ENCODE measurements around the gene KCNQ4.

The KCNQ4 gene

DNA sequence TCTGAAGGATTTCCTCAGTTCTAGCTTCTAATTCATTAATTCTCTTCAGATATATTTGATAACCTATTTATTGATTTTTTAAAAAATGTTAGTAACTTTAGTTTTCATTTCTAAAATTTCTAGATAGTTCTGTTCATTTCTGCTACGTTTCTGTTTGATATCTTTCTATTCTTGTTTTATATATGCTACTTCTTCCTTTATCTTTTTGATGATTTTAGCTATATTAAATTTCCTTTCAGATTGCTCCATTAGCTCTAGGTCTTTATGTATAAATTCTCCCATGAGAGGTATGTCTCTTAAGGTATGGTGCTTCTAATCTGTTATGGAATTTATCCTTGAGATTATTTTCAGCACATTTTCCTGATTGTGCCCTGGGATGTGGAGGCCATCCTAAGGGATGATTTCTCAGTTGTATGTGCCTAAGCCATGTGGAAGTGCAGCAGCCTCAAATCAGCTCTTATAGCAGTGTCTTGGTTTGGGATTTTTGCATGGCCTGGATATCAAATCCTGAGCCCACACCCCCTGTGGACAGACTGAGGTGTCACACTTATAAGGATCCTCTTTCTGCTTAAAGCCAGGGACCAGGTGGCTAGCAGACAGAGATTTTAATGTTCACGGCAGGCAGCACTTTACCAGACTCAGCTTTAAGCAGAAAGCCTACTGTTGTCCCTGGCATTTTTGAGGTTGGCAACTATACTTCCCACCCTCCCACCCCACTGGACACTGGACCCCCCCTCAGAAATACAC lies 6.2 kb upstream of the KCNQ4 start:
- no peak for DNase-seq

DNA sequence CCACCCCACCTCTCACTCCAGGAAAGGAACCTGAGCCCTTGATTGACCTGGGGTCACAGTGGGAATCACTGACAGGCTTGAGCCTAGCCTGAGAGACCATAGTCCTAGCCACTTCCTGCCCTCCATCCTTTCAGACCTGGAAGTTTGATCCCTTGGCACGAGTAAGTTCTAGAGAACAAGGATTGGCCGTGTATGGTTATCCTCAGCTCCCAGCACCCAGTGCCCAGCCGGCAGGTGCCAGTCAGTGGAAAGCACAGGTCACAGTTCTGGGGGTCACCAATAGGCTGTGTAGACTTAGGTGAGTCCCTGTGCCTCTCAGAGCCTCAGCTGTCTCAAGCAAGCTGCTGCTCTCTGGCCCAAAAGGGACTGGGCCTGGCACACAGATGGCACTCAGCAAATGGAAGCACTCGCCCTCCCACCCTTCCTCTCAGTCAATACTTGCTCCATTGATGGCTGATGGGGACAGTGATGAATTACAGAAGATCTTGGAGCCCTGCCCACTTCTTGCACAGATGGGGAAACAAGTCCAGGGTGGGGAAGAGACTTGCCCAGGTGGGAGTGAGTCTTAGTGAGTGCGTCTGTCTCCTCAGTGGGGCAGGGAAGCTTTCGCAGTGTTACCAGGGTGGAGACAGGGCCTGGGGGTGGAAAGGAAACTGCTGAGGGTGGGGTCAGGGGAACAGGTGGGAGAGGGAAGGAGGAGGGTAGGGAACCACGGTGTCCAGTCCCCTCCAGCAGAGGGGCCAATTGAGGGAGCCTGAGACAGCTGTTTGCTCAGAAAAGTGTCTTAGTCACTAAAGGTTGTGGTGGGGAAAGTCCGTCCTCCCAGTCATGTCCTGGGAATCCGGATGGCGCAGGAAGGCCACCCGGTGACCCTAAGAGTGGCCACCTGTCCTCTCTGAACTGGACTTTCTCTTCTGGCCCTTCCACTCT lies 2.6 kb upstream of the KCNQ4 start:
- no peak for DNase-seq

DNA sequence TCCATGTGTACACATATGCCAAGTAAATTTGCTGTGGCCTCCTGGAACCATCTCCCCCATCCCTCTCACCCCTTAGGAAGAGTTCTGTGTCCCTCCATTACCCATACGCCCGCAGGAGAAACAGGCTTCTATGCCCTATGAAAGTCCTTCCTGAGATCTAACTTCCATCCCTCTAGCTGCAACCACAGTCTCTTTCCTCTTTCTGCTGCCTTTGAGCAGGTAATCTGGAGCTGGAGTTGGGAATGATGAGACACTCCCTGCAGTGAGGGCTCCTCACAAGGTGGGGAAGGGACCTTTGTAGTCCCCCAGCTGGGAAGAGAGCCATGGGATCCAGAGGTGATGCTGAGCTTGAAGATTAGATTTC lies 2.0 kb upstream of the KCNQ4 start:
- DNase-seq = no peak

GRCh38 chr1:40782371-40782956 lies 1.1 kb upstream of the KCNQ4 start:
- DNase-seq = no peak

GRCh38 chr1:40784141-40784770 lies 669 bp downstream of the KCNQ4 start:
- DNase-seq = no peak

- no peak for DNase-seq
Measured at GRCh38 chr1:40784771-40785151, 1.2 kb downstream of the KCNQ4 start.

- no peak for DNase-seq
Measured at GRCh38 chr1:40785446-40785845, 1.9 kb downstream of the KCNQ4 start.

GRCh38 chr1:40786171-40786994 lies 2.8 kb downstream of the KCNQ4 start:
- no peak for DNase-seq

- DNase-seq = no peak
Measured at GRCh38 chr1:40786995-40787705, 3.6 kb downstream of the KCNQ4 start.

DNA sequence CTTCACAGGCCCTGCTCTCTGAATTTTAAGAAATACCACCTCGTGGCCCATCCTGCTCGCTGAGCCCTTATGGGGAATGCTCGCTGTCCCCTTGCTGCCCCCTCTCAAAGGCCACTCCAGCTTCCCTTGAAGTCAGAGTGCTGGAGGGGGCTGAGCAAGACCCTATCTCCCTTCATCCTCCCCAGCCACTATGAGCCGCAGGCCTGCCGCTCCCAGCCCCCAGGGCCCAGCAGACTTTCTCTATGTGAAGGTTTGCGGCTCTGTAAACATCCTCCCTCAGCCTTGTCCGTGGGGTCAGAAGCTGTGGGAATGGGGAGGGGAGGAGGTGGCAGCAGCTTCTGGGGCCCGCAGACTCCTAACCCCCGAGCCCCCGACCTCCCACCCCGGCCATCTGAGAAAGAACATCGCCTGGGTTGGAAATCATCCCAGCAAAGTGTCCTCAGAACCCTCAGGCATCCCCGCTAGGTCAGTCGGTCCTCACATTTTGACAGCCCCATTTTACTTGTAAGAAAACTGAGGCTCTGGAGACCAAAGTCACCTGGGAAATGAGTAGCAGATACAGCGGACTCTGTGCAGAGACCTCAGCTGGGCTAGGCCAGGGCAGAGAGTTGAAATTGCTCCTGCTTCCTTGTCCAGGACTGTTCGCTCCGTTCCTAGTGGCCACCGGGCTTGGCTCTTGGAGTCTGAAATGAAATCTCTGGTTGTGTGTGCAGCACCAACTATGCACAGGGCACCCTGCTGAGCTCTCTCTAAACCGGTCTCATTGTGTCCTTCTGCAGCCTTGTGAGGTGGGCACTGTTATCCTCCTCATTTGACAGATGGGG lies 4.4 kb downstream of the KCNQ4 start:
- no peak for DNase-seq

DNA sequence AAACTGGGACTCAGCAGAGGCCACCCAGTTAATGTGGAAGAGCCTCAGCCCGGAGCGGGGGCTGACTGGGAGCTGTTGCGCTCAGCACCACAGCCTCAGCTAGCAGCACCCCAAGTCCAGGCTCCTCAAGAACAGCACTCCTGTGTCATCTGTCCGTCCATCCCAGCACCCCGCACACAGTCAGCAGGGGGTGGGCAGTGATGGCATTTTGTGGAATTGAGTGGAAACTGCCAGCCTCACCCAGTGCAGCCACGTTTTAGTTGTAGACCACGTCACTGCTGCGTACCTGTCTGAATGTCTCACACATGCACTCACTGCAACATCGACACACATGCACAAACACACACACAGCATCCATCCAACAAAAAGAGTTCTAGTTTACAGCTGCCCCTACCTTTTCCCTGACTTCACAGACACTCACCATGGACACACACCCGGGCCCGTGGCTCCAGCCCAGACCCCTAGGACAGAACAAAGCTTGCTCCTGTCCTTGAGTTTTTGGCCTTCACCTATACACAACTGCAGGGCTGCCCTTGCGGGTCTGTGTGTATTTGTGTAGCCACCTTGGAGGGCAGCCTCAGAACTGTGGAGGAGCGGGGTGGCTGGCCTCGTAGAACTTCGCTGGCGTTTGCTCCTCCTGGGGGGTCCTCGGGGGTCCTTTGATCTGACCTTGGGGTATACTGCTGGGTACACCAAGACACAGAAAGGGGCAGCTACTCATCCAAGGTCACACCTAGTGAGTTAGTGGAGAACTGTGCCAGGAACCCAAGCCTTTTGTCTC lies 5.2 kb downstream of the KCNQ4 start:
- DNase-seq = no peak

DNA sequence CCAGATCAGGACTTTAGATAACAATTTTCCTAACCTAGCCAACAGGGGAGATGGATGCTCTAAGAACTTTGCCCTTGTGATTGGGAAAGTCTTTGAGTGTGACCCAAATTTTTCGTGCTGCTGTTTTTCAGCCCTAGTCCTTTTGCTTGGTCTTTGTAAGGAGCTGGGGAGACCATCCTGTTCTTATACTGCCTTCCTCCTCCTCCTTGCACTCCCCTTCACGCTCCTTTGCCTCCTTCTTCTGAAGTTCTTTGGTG lies 5.7 kb downstream of the KCNQ4 start:
- DNase-seq = no peak

- DNase-seq = no peak
Measured at GRCh38 chr1:40789661-40790430, 6.3 kb downstream of the KCNQ4 start.

DNA sequence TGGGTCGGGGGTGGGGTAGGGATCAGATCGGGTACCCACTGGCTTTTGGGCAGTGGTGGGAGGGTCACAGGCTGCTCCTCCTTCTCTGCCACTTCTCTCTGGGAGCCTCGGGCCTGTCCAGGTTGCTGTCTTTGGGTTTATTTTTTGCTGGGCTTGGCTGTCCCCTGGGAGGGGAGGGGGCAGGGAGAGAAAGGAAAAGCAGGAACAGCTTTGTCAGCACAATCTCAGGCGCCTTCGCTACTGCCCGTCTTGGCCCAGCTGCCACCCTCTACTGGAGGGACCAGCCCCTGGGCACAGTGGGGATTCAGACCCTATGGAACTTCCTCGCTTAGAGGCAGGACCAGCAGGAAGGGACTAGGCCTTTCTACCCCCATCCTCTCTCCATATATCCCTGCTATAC lies 8.4 kb downstream of the KCNQ4 start:
- no peak for DNase-seq

DNA sequence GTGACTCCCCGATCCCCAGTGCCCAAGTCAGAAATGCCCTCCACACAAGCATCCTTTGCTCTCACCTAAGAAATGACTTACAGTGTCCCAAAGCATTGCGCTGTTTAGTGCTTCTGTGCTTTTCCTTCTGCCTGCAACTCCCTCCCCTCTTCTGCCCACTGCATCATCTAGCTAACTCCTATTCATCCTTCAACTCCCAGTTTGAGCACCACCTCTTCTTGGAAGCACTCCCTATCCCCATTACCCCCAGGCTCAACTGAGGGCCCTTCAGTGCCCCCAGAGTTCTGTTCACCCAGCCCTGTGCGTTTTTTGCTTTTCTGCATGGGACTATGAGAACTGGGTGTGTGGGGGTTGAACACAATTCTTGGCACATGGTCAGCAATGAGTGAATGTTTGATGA lies 10.0 kb downstream of the KCNQ4 start:
- DNase-seq = no peak

DNA sequence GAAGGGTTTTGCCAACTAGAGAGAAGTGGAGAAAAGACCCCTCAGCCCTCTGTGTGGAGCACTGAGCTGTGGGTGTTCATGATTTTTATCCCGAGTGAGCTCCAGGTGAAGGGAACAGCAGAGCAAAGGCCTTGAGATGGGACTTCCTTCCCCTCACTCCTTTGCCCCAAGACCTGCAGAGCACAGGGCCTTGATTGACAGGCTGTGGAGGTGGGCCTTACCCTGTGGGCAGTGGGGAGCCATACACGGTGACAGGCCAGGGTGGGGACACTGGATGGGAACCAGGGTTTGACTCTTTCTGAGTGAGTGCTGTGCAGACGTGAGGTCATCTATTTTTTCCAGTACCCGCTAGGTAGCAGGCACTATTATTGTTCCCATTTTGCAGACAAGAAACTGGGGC lies 10.5 kb downstream of the KCNQ4 start:
- DNase-seq = no peak

DNA sequence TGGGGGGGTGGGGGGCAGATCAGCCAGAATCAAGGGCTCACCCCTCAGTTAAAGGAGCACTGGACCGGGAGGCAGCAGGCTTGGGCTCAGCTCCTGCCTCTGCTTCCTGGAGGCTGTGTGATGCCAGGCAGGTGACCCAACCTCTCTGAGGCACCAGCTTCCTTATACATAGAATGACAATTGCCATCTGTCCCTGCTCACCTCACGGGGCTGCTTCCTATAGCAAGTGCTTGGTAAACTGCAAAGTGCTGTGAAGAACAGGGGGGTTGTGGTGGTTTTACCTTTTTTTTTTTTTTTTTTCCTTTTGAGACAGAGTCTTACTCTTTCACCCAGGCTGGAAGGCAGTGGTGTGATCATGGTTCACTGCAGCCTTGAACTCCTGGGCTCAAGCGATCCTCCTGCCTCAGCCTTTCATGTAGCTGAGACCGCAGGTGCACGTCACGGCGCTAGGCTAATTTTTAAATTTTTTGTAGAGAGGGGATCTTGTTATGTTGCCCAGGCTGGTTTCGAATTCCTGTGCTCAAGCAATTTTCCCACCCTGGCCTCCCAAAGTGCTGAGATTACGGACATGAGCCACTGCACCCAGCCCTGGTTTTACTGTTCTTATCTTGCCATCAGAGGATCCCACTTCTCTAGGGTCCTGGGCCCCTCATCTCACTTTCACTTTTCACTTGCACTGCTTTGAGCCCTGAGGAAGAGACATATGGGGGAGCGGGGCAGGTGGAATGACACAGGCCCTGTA lies 11.6 kb downstream of the KCNQ4 start:
- no peak for DNase-seq

GRCh38 chr1:40795811-40796586 lies 12.4 kb downstream of the KCNQ4 start:
- DNase-seq = no peak
